ENCODE measurements around the gene NPIPA7. TPM values are rescaled to one million over a fixed set of nuclear protein-coding genes. Genes with fewer than 3 reads are reported as not detected.
"Not testable (repeated sequence)": the region's sequence is repeated elsewhere in the genome, so short reads cannot be mapped to it uniquely, and the experiment has no call there.

NPIPA7 gene
- polyA plus RNA-seq (13.9 and 15.9 TPM in 2 replicates), polyA minus RNA-seq (1.9 TPM in 1 of 2 replicates, not detected in the other)

GRCh38 chr16:16378840-16379239 lies at the start of gene NPIPA7:
NPIPA7 (plus strand) TSS chr16:16379140; CDS start chr16:16379245, 105 bp downstream.
- H3K9ac ChIP-seq (ENCODE audit: low read length); H3K4me3 ChIP-seq (ENCODE audit: low read length); H4K20me1 ChIP-seq (ENCODE audit: insufficient read depth); H3K4me2 ChIP-seq (ENCODE audit: low read length); H3K9me2 ChIP-seq (ENCODE audit: insufficient read depth, low read length); H3K36me3 ChIP-seq (ENCODE audit: insufficient read depth, low read length); H3K9me3 ChIP-seq (ENCODE audit: low read length); H3F3A ChIP-seq (ENCODE audit: insufficient read depth, low read length, poor library complexity, severe bottlenecking); H3K27ac ChIP-seq (ENCODE audit: low read length); H3K79me2 ChIP-seq (replicated peaks; ENCODE audit: insufficient read depth, low read length); H3K27me3 ChIP-seq (ENCODE audit: insufficient read depth, low read depth, low read length); H2AFZ ChIP-seq (ENCODE audit: low read depth, low read length): not testable (repeated sequence)

DNA sequence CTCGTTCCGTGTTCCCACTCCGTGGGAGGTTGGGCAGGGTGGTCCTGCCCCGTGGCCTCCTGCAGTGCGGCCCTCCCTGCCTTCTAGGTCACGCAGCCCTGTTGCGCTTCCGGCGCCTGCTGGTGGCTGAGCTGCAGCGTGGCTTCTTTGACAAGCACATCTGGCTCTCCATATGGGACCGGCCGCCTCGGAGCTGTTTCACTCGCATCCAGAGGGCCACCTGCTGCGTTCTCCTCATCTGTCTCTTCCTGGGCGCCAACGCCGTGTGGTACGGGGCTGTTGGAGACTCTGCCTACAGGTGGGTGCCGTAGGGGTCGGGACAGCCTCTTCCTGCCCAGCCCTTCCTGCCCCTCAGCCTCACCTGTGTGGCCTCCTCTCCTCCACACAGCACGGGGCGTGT lies 47.5 kb upstream of the NPIPA7 start:
- H2AFZ ChIP-seq (ENCODE audit: low read depth, low read length); H3K4me3 ChIP-seq (ENCODE audit: low read length); H3K27ac ChIP-seq (ENCODE audit: low read length); H3K4me2 ChIP-seq (ENCODE audit: low read length); H3K36me3 ChIP-seq (ENCODE audit: insufficient read depth, low read length); H3K27me3 ChIP-seq (ENCODE audit: insufficient read depth, low read depth, low read length); H3K9me3 ChIP-seq (ENCODE audit: low read length); H3F3A ChIP-seq (ENCODE audit: insufficient read depth, low read length, poor library complexity, severe bottlenecking); H3K79me2 ChIP-seq (replicated peaks; ENCODE audit: insufficient read depth, low read length); H3K9me2 ChIP-seq (ENCODE audit: insufficient read depth, low read length); H4K20me1 ChIP-seq (ENCODE audit: insufficient read depth); H3K9ac ChIP-seq (ENCODE audit: low read length): not testable (repeated sequence)

DNA sequence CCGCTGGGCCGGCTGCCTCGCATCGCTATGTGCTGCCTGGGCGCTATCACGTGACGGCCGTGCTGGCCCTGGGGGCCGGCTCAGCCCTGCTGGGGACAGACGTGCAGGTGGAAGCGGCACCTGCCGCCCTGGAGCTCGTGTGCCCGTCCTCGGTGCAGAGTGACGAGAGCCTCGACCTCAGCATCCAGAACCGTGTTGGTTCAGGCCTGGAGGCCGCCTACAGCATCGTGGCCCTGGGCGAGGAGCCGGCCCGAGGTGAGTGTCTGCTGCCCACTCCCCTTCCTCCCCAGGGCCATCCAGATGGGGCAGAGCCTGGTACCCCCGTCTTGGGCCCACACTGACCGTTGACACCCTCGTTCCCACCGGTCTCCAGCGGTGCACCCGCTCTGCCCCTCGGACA lies 21.4 kb upstream of the NPIPA7 start:
- H3K36me3 ChIP-seq (ENCODE audit: insufficient read depth, low read length); H3K79me2 ChIP-seq (replicated peaks; ENCODE audit: insufficient read depth, low read length); H3K27me3 ChIP-seq (ENCODE audit: insufficient read depth, low read depth, low read length); H3K9me2 ChIP-seq (ENCODE audit: insufficient read depth, low read length); H2AFZ ChIP-seq (ENCODE audit: low read depth, low read length); H3K27ac ChIP-seq (ENCODE audit: low read length); H3F3A ChIP-seq (ENCODE audit: insufficient read depth, low read length, poor library complexity, severe bottlenecking); H3K4me2 ChIP-seq (ENCODE audit: low read length); H3K9ac ChIP-seq (ENCODE audit: low read length); H3K9me3 ChIP-seq (ENCODE audit: low read length); H4K20me1 ChIP-seq (ENCODE audit: insufficient read depth); H3K4me3 ChIP-seq (ENCODE audit: low read length): not testable (repeated sequence)

GRCh38 chr16:16358539-16359240 lies 20.2 kb upstream of the NPIPA7 start:
- not testable (repeated sequence) for H3K9me2 ChIP-seq (ENCODE audit: insufficient read depth, low read length); H2AFZ ChIP-seq (ENCODE audit: low read depth, low read length); H3K27me3 ChIP-seq (ENCODE audit: insufficient read depth, low read depth, low read length); H3K4me2 ChIP-seq (ENCODE audit: low read length); H3K9me3 ChIP-seq (ENCODE audit: low read length); H3K36me3 ChIP-seq (ENCODE audit: insufficient read depth, low read length); H3K9ac ChIP-seq (ENCODE audit: low read length); H3F3A ChIP-seq (ENCODE audit: insufficient read depth, low read length, poor library complexity, severe bottlenecking); H4K20me1 ChIP-seq (ENCODE audit: insufficient read depth); H3K79me2 ChIP-seq (replicated peaks; ENCODE audit: insufficient read depth, low read length); H3K27ac ChIP-seq (ENCODE audit: low read length); H3K4me3 ChIP-seq (ENCODE audit: low read length)

DNA sequence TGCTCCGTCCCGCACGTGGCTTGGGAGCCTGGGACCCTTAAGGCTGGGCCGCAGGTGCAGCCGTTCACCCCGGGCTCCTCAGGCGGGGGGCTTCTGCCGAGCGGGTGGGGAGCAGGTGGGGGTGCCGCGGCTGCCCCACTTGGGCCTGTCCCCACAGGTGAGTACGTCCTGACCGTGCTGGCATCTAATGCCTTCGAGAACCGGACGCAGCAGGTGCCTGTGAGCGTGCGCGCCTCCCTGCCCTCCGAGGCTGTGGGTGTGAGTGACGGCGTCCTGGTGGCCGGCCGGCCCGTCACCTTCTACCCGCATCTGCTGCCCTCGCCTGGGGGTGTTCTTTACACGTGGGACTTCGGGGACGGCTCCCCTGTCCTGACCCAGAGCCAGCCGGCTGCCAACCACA lies 15.3 kb upstream of the NPIPA7 start:
- H4K20me1 ChIP-seq (ENCODE audit: insufficient read depth); H3K9ac ChIP-seq (ENCODE audit: low read length); H3F3A ChIP-seq (ENCODE audit: insufficient read depth, low read length, poor library complexity, severe bottlenecking); H3K9me3 ChIP-seq (ENCODE audit: low read length); H3K27me3 ChIP-seq (ENCODE audit: insufficient read depth, low read depth, low read length); H3K9me2 ChIP-seq (ENCODE audit: insufficient read depth, low read length); H3K27ac ChIP-seq (ENCODE audit: low read length); H3K36me3 ChIP-seq (ENCODE audit: insufficient read depth, low read length); H3K4me3 ChIP-seq (ENCODE audit: low read length); H2AFZ ChIP-seq (ENCODE audit: low read depth, low read length); H3K79me2 ChIP-seq (replicated peaks; ENCODE audit: insufficient read depth, low read length); H3K4me2 ChIP-seq (ENCODE audit: low read length): not testable (repeated sequence)

- H3K9ac ChIP-seq (ENCODE audit: low read length); H3K27ac ChIP-seq (ENCODE audit: low read length); H3K27me3 ChIP-seq (ENCODE audit: insufficient read depth, low read depth, low read length); H3K4me2 ChIP-seq (ENCODE audit: low read length); H3K4me3 ChIP-seq (ENCODE audit: low read length); H2AFZ ChIP-seq (ENCODE audit: low read depth, low read length); H4K20me1 ChIP-seq (ENCODE audit: insufficient read depth); H3K36me3 ChIP-seq (ENCODE audit: insufficient read depth, low read length); H3K9me2 ChIP-seq (ENCODE audit: insufficient read depth, low read length); H3K79me2 ChIP-seq (replicated peaks; ENCODE audit: insufficient read depth, low read length); H3F3A ChIP-seq (ENCODE audit: insufficient read depth, low read length, poor library complexity, severe bottlenecking); H3K9me3 ChIP-seq (ENCODE audit: low read length): not testable (repeated sequence)
These were observed 14.8 kb upstream of the NPIPA7 start for GRCh38 chr16:16364100-16364499.

DNA sequence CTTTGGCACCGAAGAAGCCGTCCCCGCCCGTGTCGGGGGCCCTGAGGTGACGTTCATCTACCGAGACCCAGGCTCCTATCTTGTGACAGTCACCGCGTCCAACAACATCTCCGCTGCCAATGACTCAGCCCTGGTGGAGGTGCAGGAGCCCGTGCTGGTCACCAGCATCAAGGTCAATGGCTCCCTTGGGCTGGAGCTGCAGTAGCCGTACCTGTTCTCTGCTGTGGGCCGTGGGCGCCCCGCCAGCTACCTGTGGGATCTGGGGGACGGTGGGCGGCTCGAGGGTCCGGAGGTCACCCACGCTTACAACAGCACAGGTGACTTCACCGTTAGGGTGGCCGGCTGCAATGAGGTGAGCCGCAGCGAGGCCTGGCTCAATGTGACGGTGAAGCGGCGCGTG lies 14.2 kb upstream of the NPIPA7 start:
- H3F3A ChIP-seq (ENCODE audit: insufficient read depth, low read length, poor library complexity, severe bottlenecking); H2AFZ ChIP-seq (ENCODE audit: low read depth, low read length); H3K9me3 ChIP-seq (ENCODE audit: low read length); H3K36me3 ChIP-seq (ENCODE audit: insufficient read depth, low read length); H3K4me3 ChIP-seq (ENCODE audit: low read length); H3K27me3 ChIP-seq (ENCODE audit: insufficient read depth, low read depth, low read length); H3K9ac ChIP-seq (ENCODE audit: low read length); H4K20me1 ChIP-seq (ENCODE audit: insufficient read depth); H3K79me2 ChIP-seq (replicated peaks; ENCODE audit: insufficient read depth, low read length); H3K27ac ChIP-seq (ENCODE audit: low read length); H3K9me2 ChIP-seq (ENCODE audit: insufficient read depth, low read length); H3K4me2 ChIP-seq (ENCODE audit: low read length): not testable (repeated sequence)

- not testable (repeated sequence) for H3K27me3 ChIP-seq (ENCODE audit: insufficient read depth, low read depth, low read length); H3K79me2 ChIP-seq (replicated peaks; ENCODE audit: insufficient read depth, low read length); H3K9ac ChIP-seq (ENCODE audit: low read length); H3K4me2 ChIP-seq (ENCODE audit: low read length); H3F3A ChIP-seq (ENCODE audit: insufficient read depth, low read length, poor library complexity, severe bottlenecking); H3K9me3 ChIP-seq (ENCODE audit: low read length); H3K9me2 ChIP-seq (ENCODE audit: insufficient read depth, low read length); H3K36me3 ChIP-seq (ENCODE audit: insufficient read depth, low read length); H3K4me3 ChIP-seq (ENCODE audit: low read length); H2AFZ ChIP-seq (ENCODE audit: low read depth, low read length); H4K20me1 ChIP-seq (ENCODE audit: insufficient read depth); H3K27ac ChIP-seq (ENCODE audit: low read length)
These were observed 13.6 kb upstream of the NPIPA7 start for GRCh38 chr16:16365319-16365718.
